HTR-8/SVneo (cell line): ENCODE results near the gene C1QTNF12.

Experiments used
- DNase-seq: peaks from one replicate; pipeline ENCODE4 v3.0.0; 2011; ENCODE audit warnings: low spot score, mixed read lengths; ENCODE audit not compliant: insufficient read length
- FAIRE-seq: peaks from 2 replicates; lab custom pipeline; 2011; peaks lifted over from hg19 to GRCh38; lab: Jason Lieb, UNC

The C1QTNF12 gene

GRCh38 chr1:1282998-1283397, 36.5 kb upstream of the C1QTNF12 start:
- no peak for DNase-seq
- FAIRE-seq, result no peak

- FAIRE-seq (no peak), DNase-seq (no peak)
These were observed 35.2 kb upstream of the C1QTNF12 start for GRCh38 chr1:1281533-1282321.

- no peak for DNase-seq
- FAIRE-seq, result no peak
These were observed 34.4 kb upstream of the C1QTNF12 start for GRCh38 chr1:1280782-1281481.

- FAIRE-seq (no peak), DNase-seq (no peak)
These were observed 32.5 kb upstream of the C1QTNF12 start for GRCh38 chr1:1279028-1279427.

- no peak for DNase-seq
- no peak for FAIRE-seq
These were observed 32.1 kb upstream of the C1QTNF12 start for GRCh38 chr1:1278620-1279019.

- DNase-seq (no peak), FAIRE-seq (no peak)
These were observed 29.3 kb upstream of the C1QTNF12 start for GRCh38 chr1:1275836-1276235.

GRCh38 chr1:1274931-1275431, 28.5 kb upstream of the C1QTNF12 start:
- FAIRE-seq, result no peak

GRCh38 chr1:1274299-1274930, 27.9 kb upstream of the C1QTNF12 start:
- DNase-seq, result no peak
- FAIRE-seq, result peak; percentile 55

More at GRCh38 chr1:1274931-1275431, 28.5 kb upstream of the C1QTNF12 start:
- DNase-seq, result no peak

- DNase-seq, result peak; percentile 92
- FAIRE-seq, result peak; percentile 84
These were observed 27.2 kb upstream of the C1QTNF12 start, which contains the start of gene UBE2J2 for GRCh38 chr1:1273512-1274298. TSS of gene UBE2J2 (minus strand) at chr1:1273854. CDS start at chr1:1267992, 5,862 bp downstream.

- DNase-seq (no peak), FAIRE-seq (no peak)
These were observed 26.6 kb upstream of the C1QTNF12 start for GRCh38 chr1:1273209-1273511.

- FAIRE-seq (peak; percentile 52), DNase-seq (no peak)
These were observed 26.1 kb upstream of the C1QTNF12 start for GRCh38 chr1:1272341-1273208.

GRCh38 chr1:1270813-1271212, 24.3 kb upstream of the C1QTNF12 start:
- FAIRE-seq, result no peak

GRCh38 chr1:1268284-1268682, 21.8 kb upstream of the C1QTNF12 start:
- DNase-seq (no peak), FAIRE-seq (no peak)

More at GRCh38 chr1:1270813-1271212, 24.3 kb upstream of the C1QTNF12 start:
- no peak for DNase-seq

- FAIRE-seq (no peak), DNase-seq (no peak)
These were observed 21.2 kb upstream of the C1QTNF12 start for GRCh38 chr1:1267488-1268283.

GRCh38 chr1:1264868-1265272, 18.3 kb upstream of the C1QTNF12 start:
- peak; percentile 98 for FAIRE-seq
- peak; percentile 89 for DNase-seq

GRCh38 chr1:1264026-1264425, 17.5 kb upstream of the C1QTNF12 start:
- no peak for DNase-seq

GRCh38 chr1:1262758-1263157, 16.2 kb upstream of the C1QTNF12 start:
- DNase-seq (no peak), FAIRE-seq (no peak)

More at GRCh38 chr1:1264026-1264425, 17.5 kb upstream of the C1QTNF12 start:
- no peak for FAIRE-seq

GRCh38 chr1:1262071-1262470, 15.5 kb upstream of the C1QTNF12 start:
- FAIRE-seq (no peak), DNase-seq (no peak)
